Measurements from ENCODE around the gene OR14K1. TPM values are rescaled to one million over a fixed set of nuclear protein-coding genes. Genes with fewer than 3 reads are reported as not detected.
"Not testable (repeated sequence)": the region's sequence is repeated elsewhere in the genome, so short reads cannot be mapped to it uniquely, and the experiment has no call there.

Gene OR14K1
- total RNA-seq (ENCODE audit: unreplicated experiment): not detected
- long read RNA-seq: 0 reads

GRCh38 chr1:247738315-247738714, at the start of gene OR14K1:
TSS of gene OR14K1 (plus strand) at chr1:247738615. CDS start at chr1:247738615, 0 bp downstream.
- Mint-ChIP-seq H3K4me1 (ENCODE audit: unreplicated experiment) (no peaks in the 10 kb centered on the region), H3K9me3 (ENCODE audit: unreplicated experiment) (no peaks in the 10 kb centered on the region), H3K27ac (ENCODE audit: unreplicated experiment) (no peak within 1 kb of the TSS), H3K27me3 (ENCODE audit: unreplicated experiment) (no peaks in the 10 kb centered on the region), H3K4me3 (ENCODE audit: unreplicated experiment) (no peak within 1 kb of the TSS), H3K36me3 (ENCODE audit: low read depth, unreplicated experiment) (no peaks in the 10 kb centered on the region)
- DNase-seq (ENCODE audit: low spot score): no peak
- TF ChIP-seq CTCF (IDR thresholded peaks at IDR 0.05; ENCODE audit: unreplicated experiment): no peak

GRCh38 chr1:247701338-247701737, 37.1 kb upstream of the OR14K1 start:
- no peaks in the 10 kb centered on the region for H3K9me3 Mint-ChIP-seq (ENCODE audit: unreplicated experiment)
- no peak overlapping the region for H3K27ac Mint-ChIP-seq (ENCODE audit: unreplicated experiment)
- no peak for DNase-seq (ENCODE audit: low spot score)
- H3K4me1 Mint-ChIP-seq (ENCODE audit: unreplicated experiment): no peaks in the 10 kb centered on the region
- no peak for TF ChIP-seq CTCF (IDR thresholded peaks at IDR 0.05; ENCODE audit: unreplicated experiment)
- no peak overlapping the region for H3K4me3 Mint-ChIP-seq (ENCODE audit: unreplicated experiment)
- no peaks in the 10 kb centered on the region for H3K27me3 Mint-ChIP-seq (ENCODE audit: unreplicated experiment)
- H3K36me3 Mint-ChIP-seq (ENCODE audit: low read depth, unreplicated experiment): no peaks in the 10 kb centered on the region

- H3K36me3 Mint-ChIP-seq (ENCODE audit: low read depth, unreplicated experiment); H3K27ac Mint-ChIP-seq (ENCODE audit: unreplicated experiment); H3K4me3 Mint-ChIP-seq (ENCODE audit: unreplicated experiment); H3K27me3 Mint-ChIP-seq (ENCODE audit: unreplicated experiment); H3K9me3 Mint-ChIP-seq (ENCODE audit: unreplicated experiment); H3K4me1 Mint-ChIP-seq (ENCODE audit: unreplicated experiment); DNase-seq (ENCODE audit: low spot score): not testable (repeated sequence)
These were observed 27.7 kb upstream of the OR14K1 start for GRCh38 chr1:247710681-247711080.

- Mint-ChIP-seq H3K36me3 (ENCODE audit: low read depth, unreplicated experiment) (no peaks in the 10 kb centered on the region), H3K27me3 (ENCODE audit: unreplicated experiment) (peaks cover 1% of the 10 kb centered on the region), H3K4me3 (ENCODE audit: unreplicated experiment) (no peak overlapping the region), H3K27ac (ENCODE audit: unreplicated experiment) (no peak overlapping the region), H3K4me1 (ENCODE audit: unreplicated experiment) (no peaks in the 10 kb centered on the region), H3K9me3 (ENCODE audit: unreplicated experiment) (no peaks in the 10 kb centered on the region)
- TF ChIP-seq CTCF (IDR thresholded peaks at IDR 0.05; ENCODE audit: unreplicated experiment): no peak
- DNase-seq (ENCODE audit: low spot score): no peak
These were observed 24.7 kb upstream of the OR14K1 start for GRCh38 chr1:247713753-247714152.

GRCh38 chr1:247716546-247716945, 21.9 kb upstream of the OR14K1 start, which contains the start of gene OR6F1:
TSS of gene OR6F1 (minus strand) at chr1:247716646. CDS start at chr1:247712755, 3,891 bp downstream.
- Mint-ChIP-seq H3K4me1 (ENCODE audit: unreplicated experiment) (no peaks in the 10 kb centered on the region), H3K27ac (ENCODE audit: unreplicated experiment) (no peak within 1 kb of the TSS), H3K27me3 (ENCODE audit: unreplicated experiment) (no peaks in the 10 kb centered on the region), H3K9me3 (ENCODE audit: unreplicated experiment) (no peaks in the 10 kb centered on the region), H3K4me3 (ENCODE audit: unreplicated experiment) (no peak within 1 kb of the TSS), H3K36me3 (ENCODE audit: low read depth, unreplicated experiment) (no peaks in the 10 kb centered on the region)
- no peak for TF ChIP-seq CTCF (IDR thresholded peaks at IDR 0.05; ENCODE audit: unreplicated experiment)
- DNase-seq (ENCODE audit: low spot score): no peak
